ENCODE measurements around the gene NUDT3. TPM values are rescaled to one million over a fixed set of nuclear protein-coding genes. Genes with fewer than 3 reads are reported as not detected.

The NUDT3 gene
- total RNA-seq, 4 donors from 2014 or later = 32.2 to 66.3 (median 46.9) TPM

GRCh38 chr6:34235307-34236130, 156.9 kb downstream of the NUDT3 start:
- Histone ChIP-seq H3K27ac (peak overlapping the region; percentile 45 to 93 (median 90)), H3K4me1 (peaks cover 0 to 30% (median 4%) of the 10 kb centered on the region in 3 donors), H3K27me3 (no peaks in the 10 kb centered on the region), H3K9me3 (no peaks in the 10 kb centered on the region), H3K4me3 (peak overlapping the region; percentile 1 to 70), H3K36me3 (peaks cover 0 to 1% of the 10 kb centered on the region in 2 donors)
- peak; percentile 37 for ATAC-seq
- TF ChIP-seq POLR2A (IDR thresholded peaks at IDR 0.05) (peak in 1 of 2 donors; percentile 25), CTCF (IDR thresholded peaks at IDR 0.05) (no peak), POLR2AphosphoS5 (IDR thresholded peaks at IDR 0.05) (peak; percentile 15), EP300 (IDR thresholded peaks at IDR 0.05) (no peak)
- WGBS, 2 donors (ENCODE audit: low coverage in 1 of 2) = 36% methylated on average over 11 of the region's 75 CpGs; no CpG with 5 or more reads in 1 of the 2 donors

DNA sequence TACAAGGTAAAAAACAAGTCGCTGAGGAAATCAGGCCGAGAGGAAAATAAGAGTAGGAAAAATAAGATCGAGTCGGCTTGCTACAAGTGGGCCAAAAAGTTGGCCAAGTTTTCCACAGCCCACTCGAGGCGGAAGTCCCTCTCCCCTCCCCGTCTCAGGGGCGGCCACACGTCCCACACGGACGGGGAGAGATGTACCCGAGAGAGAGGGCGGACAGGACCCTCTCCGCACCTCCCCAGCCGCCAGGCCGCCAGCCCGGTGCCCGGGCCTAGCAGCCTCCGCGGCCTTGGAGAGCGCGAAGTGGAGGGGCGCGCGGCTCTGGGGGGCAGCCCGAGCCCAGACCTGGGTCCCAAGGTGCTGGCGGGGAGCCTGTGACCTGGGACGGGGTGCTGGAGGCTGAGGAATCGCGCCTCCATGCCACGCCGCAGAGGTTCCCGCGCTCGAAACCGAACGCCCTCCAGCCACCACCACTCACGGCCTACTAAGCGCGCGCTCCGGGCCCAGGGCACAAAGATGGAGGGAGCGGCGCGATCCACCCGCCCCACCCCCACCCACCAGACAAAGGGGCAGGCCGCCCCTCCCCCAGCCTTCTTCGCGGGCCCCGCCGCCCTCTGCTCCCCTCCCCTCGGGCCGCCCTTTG, 157.7 kb downstream of the NUDT3 start:
- 57 to 58% methylated on average over 2 to 10 of the region's 53 CpGs for WGBS, 2 donors (ENCODE audit: low coverage in 1 of 2)
- Histone ChIP-seq H3K36me3 (no peaks in the 10 kb centered on the region), H3K4me3 (no peak overlapping the region), H3K4me1 (peaks cover 0 to 30% (median 4%) of the 10 kb centered on the region in 3 donors), H3K27ac (peak overlapping the region in 3 of 4 donors; percentile 86 to 93 (median 93)), H3K9me3 (no peaks in the 10 kb centered on the region), H3K27me3 (no peaks in the 10 kb centered on the region)
- ATAC-seq = no peak
- TF ChIP-seq EP300 (IDR thresholded peaks at IDR 0.05) (no peak), POLR2A (IDR thresholded peaks at IDR 0.05) (no peak), CTCF (IDR thresholded peaks at IDR 0.05) (no peak), POLR2AphosphoS5 (IDR thresholded peaks at IDR 0.05) (no peak)

GRCh38 chr6:34233867-34234266, 158.6 kb downstream of the NUDT3 start:
- Histone ChIP-seq H3K9me3 (no peaks in the 10 kb centered on the region), H3K4me3 (no peak overlapping the region), H3K27me3 (no peaks in the 10 kb centered on the region), H3K4me1 (peaks cover 0 to 30% (median 4%) of the 10 kb centered on the region in 3 donors), H3K36me3 (no peaks in the 10 kb centered on the region), H3K27ac (peak overlapping the region in 2 of 4 donors; percentile 10 to 86)
- ATAC-seq = no peak
- TF ChIP-seq POLR2AphosphoS5 (IDR thresholded peaks at IDR 0.05) = no peak
- TF ChIP-seq CTCF (IDR thresholded peaks at IDR 0.05) = no peak
- 87 to 92% methylated on average over 4 to 7 of the region's 7 CpGs for WGBS, 2 donors (ENCODE audit: low coverage in 1 of 2)

DNA sequence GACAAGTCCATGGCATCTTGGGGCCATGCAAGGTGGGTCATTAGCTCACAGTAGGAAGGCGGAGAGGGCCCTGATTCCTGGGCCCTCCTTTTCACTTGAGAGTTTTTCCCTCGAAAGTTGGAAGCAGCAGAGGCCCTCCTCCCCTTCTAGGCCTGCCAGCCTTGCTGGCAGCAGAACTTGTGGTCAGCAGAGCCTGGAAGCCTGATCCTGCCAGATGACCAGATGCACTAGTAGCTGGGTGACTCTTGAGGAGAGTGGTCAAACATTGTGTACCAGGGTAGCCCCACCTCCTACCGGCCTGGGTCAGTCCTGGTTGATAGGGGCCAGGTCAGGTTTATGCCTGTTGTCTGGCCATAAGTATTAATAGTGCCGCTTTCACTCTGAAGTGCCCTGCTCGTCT, 159.6 kb downstream of the NUDT3 start:
- no peak overlapping the region for H3K4me3 ChIP-seq
- TF ChIP-seq POLR2A (IDR thresholded peaks at IDR 0.05) (no peak), POLR2AphosphoS5 (IDR thresholded peaks at IDR 0.05) (no peak), EP300 (IDR thresholded peaks at IDR 0.05) (no peak), CTCF (IDR thresholded peaks at IDR 0.05) (no peak)
- no peak for ATAC-seq
- no peaks in the 10 kb centered on the region for H3K9me3 ChIP-seq
- no peaks in the 10 kb centered on the region for H3K36me3 ChIP-seq
- H3K27me3 ChIP-seq = no peaks in the 10 kb centered on the region
- 80 to 100% methylated on average over 1 of the region's 5 CpGs for whole genome bisulfite sequencing, 2 donors (ENCODE audit: low coverage in 1 of 2)
- peaks cover 0 to 22% (median 0%) of the 10 kb centered on the region in 3 donors for H3K4me1 ChIP-seq
- H3K27ac ChIP-seq = no peak overlapping the region

All from gastroesophageal sphincter (tissue), 4 donors.